Trophoblast cell (in vitro differentiated cells and primary cell): ENCODE data around the gene MLST8.
A peak's percentile ranks its signal among the peaks of the same experiment; 100 is the strongest.

Experiments used
- DNase-seq, 2 donors: peaks; one replicate each; pipeline ENCODE4 v3.0.0-alpha.2; 2016
- H2AFZ ChIP-seq: 2 replicates; pipeline ENCODE4 v1.6.1; 2013; ENCODE audit warnings: low read length, moderate library complexity, mild to moderate bottlenecking; ENCODE audit not compliant: insufficient read depth, poor library complexity
- H2AK5ac ChIP-seq: 2 replicates; pipeline ENCODE4 v1.6.1; 2013; ENCODE audit warnings: mild to moderate bottlenecking, low read length
- H2BK120ac ChIP-seq: 2 replicates; pipeline ENCODE4 v1.6.1; 2013; ENCODE audit warnings: low read length, mild to moderate bottlenecking, moderate library complexity; ENCODE audit not compliant: insufficient read depth, poor library complexity
- H2BK12ac ChIP-seq: 2 replicates; pipeline ENCODE4 v1.6.1; 2013; ENCODE audit warnings: mild to moderate bottlenecking, low read length, moderate library complexity
- H2BK5ac ChIP-seq: 2 replicates; pipeline ENCODE4 v1.6.1; 2013; ENCODE audit warnings: low read length, low read depth, moderate library complexity, mild to moderate bottlenecking; ENCODE audit not compliant: poor library complexity
- H3K14ac ChIP-seq: 2 replicates; pipeline ENCODE4 v1.6.1; 2013; ENCODE audit warnings: mild to moderate bottlenecking, low read length
- H3K18ac ChIP-seq: 2 replicates; pipeline ENCODE4 v1.6.1; 2013; ENCODE audit warnings: mild to moderate bottlenecking, low read length
- H3K23ac ChIP-seq: 2 replicates; pipeline ENCODE4 v1.6.1; 2013; ENCODE audit warnings: low read length
- H3K27ac ChIP-seq: 2 replicates; pipeline ENCODE4 v1.5.1; 2013; ENCODE audit warnings: low read depth, mild to moderate bottlenecking, inconsistent platforms, low read length, moderate library complexity
- H3K27me3 ChIP-seq: 2 replicates; pipeline ENCODE4 v1.6.1; 2013; ENCODE audit warnings: inconsistent platforms, mild to moderate bottlenecking, low read length, moderate library complexity; ENCODE audit not compliant: insufficient read depth
- H3K36me3 ChIP-seq, 2 experiments: 1 replicate in 1 of 2; 2 replicates in 1 of 2; pipeline ENCODE4 v1.6.1; 2013; ENCODE audit warnings: low read length in 2 of 2, mild to moderate bottlenecking in 2 of 2, moderate library complexity in 1 of 2; ENCODE audit not compliant: insufficient read depth in 2 of 2, control insufficient read depth in 1 of 2
- H3K4ac ChIP-seq: 2 replicates; pipeline ENCODE4 v1.6.1; 2013; ENCODE audit warnings: low read depth, mild to moderate bottlenecking, low read length, moderate library complexity
- H3K4me1 ChIP-seq, 2 experiments: 1 replicate in 1 of 2; 2 replicates in 1 of 2; pipeline ENCODE4 v1.6.1; 2013; ENCODE audit warnings: low read length in 2 of 2, mild to moderate bottlenecking in 2 of 2, moderate library complexity in 1 of 2; ENCODE audit not compliant: insufficient read depth in 2 of 2, control insufficient read depth in 1 of 2
- H3K4me2 ChIP-seq: 2 replicates; pipeline ENCODE4 v1.6.1; 2013; ENCODE audit warnings: inconsistent platforms, mild to moderate bottlenecking, low read length, moderate library complexity
- H3K4me3 ChIP-seq: 2 replicates; pipeline ENCODE4 v1.5.1; 2013; ENCODE audit warnings: mild to moderate bottlenecking, low read depth, low read length, inconsistent platforms
- H3K79me1 ChIP-seq: one replicate; pipeline ENCODE4 v1.6.1; 2013; ENCODE audit warnings: low read length
- H3K79me2 ChIP-seq: 2 replicates; pipeline ENCODE4 v1.6.1; 2013; ENCODE audit warnings: low read length, mild to moderate bottlenecking; ENCODE audit not compliant: control insufficient read depth, insufficient read depth, poor library complexity
- H3K9ac ChIP-seq: 2 replicates; pipeline ENCODE4 v1.6.1; 2013; ENCODE audit warnings: mild to moderate bottlenecking, low read length
- H3K9me3 ChIP-seq: 2 replicates; pipeline ENCODE4 v1.6.1; 2013; ENCODE audit warnings: low read depth, mild to moderate bottlenecking, control low read depth, inconsistent platforms, low read length; ENCODE audit not compliant: insufficient read depth
- H4K12ac ChIP-seq: 2 replicates; pipeline ENCODE4 v1.6.1; 2013; ENCODE audit warnings: low read depth, mild to moderate bottlenecking, low read length, moderate library complexity
- H4K8ac ChIP-seq: 2 replicates; pipeline ENCODE4 v1.6.1; 2013; ENCODE audit warnings: low read depth, mild to moderate bottlenecking, low read length, moderate library complexity
- H4K91ac ChIP-seq: one replicate; pipeline ENCODE4 v1.6.1; 2013; ENCODE audit warnings: low read depth, mild to moderate bottlenecking, low read length, moderate library complexity
- WGBS: extraction: QIAGEN DNeasy Blood & Tissue Kit; methylation state at CpG from one replicate; pipeline ENCODE4 v1.1.7; 2013; ENCODE audit warnings: missing lambda C conversion rate; ENCODE audit not compliant: insufficient read length, insufficient coverage; ENCODE audit errors: extremely low coverage; 5-methylcytosine and 5-hydroxymethylcytosine counted together

Gene MLST8

DNA sequence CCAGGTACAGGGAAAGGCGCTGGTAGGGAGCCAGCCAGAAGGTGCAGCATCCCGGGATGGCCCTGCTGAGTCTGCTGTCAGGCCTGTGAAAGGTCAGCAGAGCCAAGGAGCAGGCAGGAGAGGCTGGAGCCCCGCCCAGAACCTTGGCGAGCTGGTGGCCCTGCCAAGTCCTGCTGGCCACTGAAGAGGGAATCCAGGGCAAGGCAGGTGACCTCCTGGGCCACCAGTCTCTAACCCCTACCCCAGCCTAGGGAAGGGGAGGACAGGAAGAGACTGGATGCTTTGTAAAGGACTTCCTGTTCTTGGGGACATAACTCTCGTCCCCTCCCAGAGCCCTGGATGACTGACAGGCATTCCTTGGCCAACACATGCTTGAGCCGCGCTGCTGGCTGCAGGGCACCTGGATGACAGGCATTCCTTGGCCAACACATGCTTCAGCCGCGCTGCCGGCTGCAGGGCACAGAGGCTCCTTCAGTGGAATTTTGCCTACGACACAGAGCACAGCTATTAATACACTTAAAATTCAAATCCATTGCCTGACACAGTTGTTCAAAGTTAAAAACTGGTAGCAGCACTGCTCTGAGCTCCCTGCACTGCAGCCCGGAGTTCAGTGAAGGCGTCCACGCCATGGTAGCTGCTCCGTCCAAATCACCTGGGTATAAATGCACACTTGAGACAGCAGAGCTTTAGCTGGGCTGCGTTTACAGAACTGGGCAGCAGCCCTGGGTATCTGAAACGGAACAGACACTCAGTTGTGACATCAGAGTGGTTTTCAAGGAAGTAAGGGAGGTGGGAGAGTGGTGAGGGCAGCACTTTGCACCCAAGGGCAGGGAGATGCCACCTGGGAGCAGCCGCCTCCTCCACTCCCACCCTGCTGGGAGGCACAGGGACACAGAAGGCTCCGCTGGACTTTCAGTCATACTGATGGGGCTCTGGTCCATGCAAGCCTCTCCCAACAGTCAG, 7.4 kb downstream of the MLST8 start:
- Histone ChIP-seq H3K36me3 (peaks cover 39 to 40% of the 10 kb centered on the region in 2 experiments), H3K79me1 (peaks cover 9% of the 10 kb centered on the region), H2AFZ (no peak overlapping the region), H3K23ac (no peak overlapping the region), H3K18ac (no peak overlapping the region), H3K14ac (no peak overlapping the region), H4K8ac (no peak overlapping the region), H3K4me3 (peak overlapping the region; percentile 11), H4K91ac (no peak overlapping the region), H3K79me2 (peaks cover 10% of the 10 kb centered on the region), H3K9me3 (peaks cover 3% of the 10 kb centered on the region), H2AK5ac (no peak overlapping the region), H3K4ac (peak overlapping the region; percentile 61), H3K9ac (peak overlapping the region; percentile 4), H3K27me3 (no peaks in the 10 kb centered on the region), H2BK12ac (no peak overlapping the region), H2BK5ac (no peak overlapping the region), H3K4me2 (peak overlapping the region; percentile 93), H3K27ac (no peak overlapping the region), H2BK120ac (no peak overlapping the region), H3K4me1 (peaks cover 26 to 30% of the 10 kb centered on the region in 2 experiments), H4K12ac (peak overlapping the region; percentile 14)
- peak; percentile 97 for DNase-seq
- WGBS, result no CpG with 5 or more reads among the region's 19 CpGs

DNA sequence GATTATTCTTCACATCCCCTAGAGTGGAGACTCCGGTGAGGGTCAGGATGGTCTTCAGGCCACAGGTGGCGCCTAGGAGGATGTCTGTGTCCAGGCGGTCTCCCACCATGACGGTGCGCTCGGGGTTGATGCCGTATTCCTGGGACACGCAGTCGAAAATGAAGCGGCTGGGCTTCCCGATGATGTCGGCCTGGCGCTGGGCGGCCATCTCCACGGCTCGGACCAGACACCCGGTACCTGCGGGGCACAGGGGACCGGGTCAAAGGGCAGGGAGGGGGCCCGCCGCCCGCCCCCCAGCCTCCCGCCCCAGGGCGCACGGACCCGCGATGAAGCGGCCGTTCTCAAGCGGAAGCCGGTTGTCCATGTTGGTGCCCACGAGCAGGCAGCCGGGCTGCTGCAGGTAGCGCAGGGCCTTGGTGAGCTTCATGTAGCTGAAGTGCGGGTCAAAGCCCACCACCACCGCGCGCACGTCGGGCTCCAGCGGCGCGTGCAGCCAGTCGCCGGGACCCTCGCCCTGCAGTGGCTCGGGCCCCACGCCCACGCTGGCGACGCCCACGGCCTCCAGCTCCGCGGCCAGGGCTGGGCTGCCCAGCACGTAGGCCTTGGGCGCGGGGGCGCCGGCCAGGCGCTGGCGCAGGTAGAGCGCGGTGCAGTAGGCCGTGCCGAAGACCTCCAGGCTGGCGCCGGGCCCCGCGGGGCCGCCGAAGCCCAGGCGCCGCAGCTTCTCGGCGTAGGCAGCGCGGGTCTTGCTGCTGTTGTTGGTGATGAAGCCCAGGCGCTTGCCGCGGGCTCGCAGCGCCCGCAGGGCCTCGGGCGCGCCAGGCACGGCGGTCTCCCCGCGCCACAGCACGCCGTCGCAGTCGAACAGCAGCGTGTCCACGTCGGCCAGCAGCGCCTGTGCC, 8.8 kb downstream of the MLST8 start:
- Histone ChIP-seq H4K8ac (peak overlapping the region; percentile 73), H4K12ac (peak overlapping the region; percentile 45), H3K4me3 (peak overlapping the region; percentile 99), H3K14ac (peak overlapping the region; percentile 93), H3K79me2 (peaks cover 10% of the 10 kb centered on the region), H3K4me2 (peak overlapping the region; percentile 93), H3K27me3 (no peaks in the 10 kb centered on the region), H3K23ac (no peak overlapping the region), H3K4ac (peak overlapping the region; percentile 88), H2BK120ac (peak overlapping the region; percentile 86), H2BK12ac (no peak overlapping the region), H2AFZ (peak overlapping the region; percentile 33), H3K27ac (peak overlapping the region; percentile 74), H3K36me3 (peaks cover 25 to 26% of the 10 kb centered on the region in 2 experiments), H4K91ac (peak overlapping the region; percentile 86), H2AK5ac (peak overlapping the region; percentile 77), H3K79me1 (peaks cover 9% of the 10 kb centered on the region), H2BK5ac (peak overlapping the region; percentile 70), H3K9ac (peak overlapping the region; percentile 96), H3K18ac (peak overlapping the region; percentile 93), H3K9me3 (peaks cover 3% of the 10 kb centered on the region), H3K4me1 (peaks cover 26 to 30% of the 10 kb centered on the region in 2 experiments)
- no CpG with 5 or more reads among the region's 98 CpGs for WGBS
- no peak for DNase-seq

DNA sequence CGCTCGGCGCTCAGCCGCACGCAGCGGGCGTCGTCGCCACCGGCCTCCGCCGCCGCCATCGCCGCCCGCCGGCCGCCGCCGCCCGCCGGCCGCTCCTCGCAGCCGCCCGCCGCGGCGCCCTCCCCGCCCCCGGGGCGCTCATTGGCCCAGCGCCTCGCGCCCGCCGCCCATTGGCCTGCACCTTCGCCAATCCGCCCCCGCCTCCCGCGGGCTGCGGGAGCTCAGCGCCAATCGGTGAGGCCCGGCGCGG, 9.4 kb downstream of the MLST8 start, which contains the start of gene PGP:
Gene PGP (minus strand): TSS at position 122 of the 250 bp plus-strand sequence. CDS start 63 bp downstream, at position 59.
- peak within 1 kb of the TSS; percentile 96 for H3K9ac ChIP-seq
- peak within 1 kb of the TSS; percentile 91 for H4K8ac ChIP-seq
- peak within 1 kb of the TSS; percentile 86 for H2BK120ac ChIP-seq
- peaks cover 10% of the 10 kb centered on the region for H3K79me2 ChIP-seq
- H3K9me3 ChIP-seq, result peaks cover 3% of the 10 kb centered on the region
- peak within 1 kb of the TSS; percentile 60 for H4K12ac ChIP-seq
- H4K91ac ChIP-seq, result peak within 1 kb of the TSS; percentile 86
- H3K23ac ChIP-seq, result no peak within 1 kb of the TSS
- H2BK5ac ChIP-seq, result peak within 1 kb of the TSS; percentile 86
- peak within 1 kb of the TSS; percentile 93 for H3K14ac ChIP-seq
- H3K4me2 ChIP-seq, result peak within 1 kb of the TSS; percentile 93
- peaks cover 19 to 20% of the 10 kb centered on the region in 2 experiments for H3K36me3 ChIP-seq
- H3K4me3 ChIP-seq, result peak within 1 kb of the TSS; percentile 99
- no CpG with 5 or more reads among the region's 48 CpGs for WGBS
- H3K79me1 ChIP-seq, result peaks cover 9% of the 10 kb centered on the region
- peaks cover 26 to 30% of the 10 kb centered on the region in 2 experiments for H3K4me1 ChIP-seq
- H3K4ac ChIP-seq, result peak within 1 kb of the TSS; percentile 88
- peak within 1 kb of the TSS; percentile 93 for H3K18ac ChIP-seq
- H2AK5ac ChIP-seq, result peak within 1 kb of the TSS; percentile 77
- no peak within 1 kb of the TSS for H2BK12ac ChIP-seq
- H2AFZ ChIP-seq, result peak within 1 kb of the TSS; percentile 62
- peak within 1 kb of the TSS; percentile 90 for H3K27ac ChIP-seq
- no peak for DNase-seq
- no peaks in the 10 kb centered on the region for H3K27me3 ChIP-seq

DNA sequence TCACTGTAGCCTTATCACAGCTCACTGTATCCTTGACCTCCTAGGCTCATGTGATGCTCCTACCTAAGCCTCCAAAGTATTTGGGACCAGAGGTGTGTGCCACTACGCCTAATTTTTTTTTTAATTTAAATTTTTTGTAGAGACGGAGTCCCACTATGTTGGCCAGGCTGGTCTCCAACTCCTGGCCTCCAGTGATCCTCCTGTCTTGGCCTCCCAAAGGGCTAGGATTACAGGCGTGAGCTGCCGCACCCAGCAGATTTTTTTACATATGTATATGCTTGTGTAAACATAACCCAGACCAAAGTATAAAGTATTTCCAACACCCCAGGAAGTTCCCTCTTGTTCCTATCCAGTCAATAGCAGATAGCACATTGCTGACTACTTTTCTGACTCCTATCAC, 11.1 kb downstream of the MLST8 start:
- Histone ChIP-seq H2BK120ac (no peak overlapping the region), H3K4ac (no peak overlapping the region), H4K91ac (peak overlapping the region; percentile 43), H2BK5ac (no peak overlapping the region), H4K8ac (peak overlapping the region; percentile 72), H3K9me3 (peaks cover 3% of the 10 kb centered on the region), H4K12ac (no peak overlapping the region), H3K79me1 (peaks cover 7% of the 10 kb centered on the region), H3K14ac (no peak overlapping the region), H3K4me2 (no peak overlapping the region), H3K27ac (no peak overlapping the region), H2AFZ (no peak overlapping the region), H3K79me2 (peaks cover 10% of the 10 kb centered on the region), H3K4me1 (peaks cover 16 to 18% of the 10 kb centered on the region in 2 experiments), H3K23ac (no peak overlapping the region), H2AK5ac (no peak overlapping the region), H3K18ac (no peak overlapping the region), H3K27me3 (no peaks in the 10 kb centered on the region), H2BK12ac (no peak overlapping the region), H3K9ac (no peak overlapping the region), H3K4me3 (no peak overlapping the region), H3K36me3 (peaks cover 15 to 16% of the 10 kb centered on the region in 2 experiments)
- WGBS, result no CpG with 5 or more reads among the region's 4 CpGs
- no peak for DNase-seq
